Activated T-cell treated with anti-CD3 and anti-CD28 coated beads, Interleukin-2, amount 50 U/mL, for 1 hour (primary cell): ENCODE measurements around the gene TM9SF3.
"Not testable (repeated sequence)": the region's sequence is repeated elsewhere in the genome, so short reads cannot be mapped to it uniquely, and the experiment has no call there.

Source experiments
- DNase-seq: peaks from one replicate; pipeline ENCODE4 v3.0.0-alpha.2; 2020

TM9SF3 gene

DNA sequence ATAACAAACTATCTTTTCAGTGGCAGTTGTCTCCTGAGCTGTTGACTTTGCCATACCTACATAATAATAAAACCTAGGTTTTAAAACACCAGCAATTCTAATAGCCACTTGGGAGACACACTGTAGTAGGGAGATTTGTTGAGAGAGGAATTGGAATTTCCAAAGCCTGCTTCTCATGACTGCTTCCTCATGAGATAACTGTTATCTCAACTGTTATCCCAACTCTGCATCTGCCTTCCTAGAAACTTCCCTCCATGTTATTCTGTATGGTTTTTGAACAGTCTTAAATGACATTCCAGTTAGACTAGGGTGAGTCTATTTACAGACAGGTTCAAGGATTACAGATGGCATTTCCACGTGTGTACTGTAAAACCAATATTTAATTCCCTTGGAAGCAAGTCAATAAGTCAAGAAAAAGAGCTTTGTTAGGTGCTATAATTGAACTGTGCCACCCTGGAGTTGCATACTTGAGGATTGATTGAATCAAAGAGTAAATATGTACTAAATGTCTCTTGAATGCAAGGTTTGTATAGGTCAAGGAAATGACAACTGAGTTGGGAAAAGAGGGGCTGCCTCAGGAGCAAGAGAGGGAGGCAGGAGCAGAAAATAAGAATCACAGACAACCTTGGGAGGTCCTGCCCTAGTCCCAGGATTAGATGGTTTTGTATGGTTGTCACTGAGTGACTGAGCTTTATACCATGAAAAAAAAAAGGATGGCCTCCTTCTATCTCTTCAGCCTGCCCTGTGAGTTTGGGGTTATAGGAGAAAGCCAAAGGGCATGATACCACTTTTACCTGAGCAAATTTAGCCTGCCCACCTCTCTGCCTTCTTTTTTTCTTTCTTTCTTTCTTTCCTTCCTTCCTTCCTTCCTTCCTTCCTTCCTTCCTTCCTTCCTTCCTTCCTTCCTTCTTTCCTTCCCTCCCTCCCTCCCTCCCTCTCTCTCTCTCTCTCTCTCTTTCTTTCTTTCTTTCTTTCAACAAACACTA lies 9.9 kb upstream of the TM9SF3 start:
- DNase-seq = no peak

DNA sequence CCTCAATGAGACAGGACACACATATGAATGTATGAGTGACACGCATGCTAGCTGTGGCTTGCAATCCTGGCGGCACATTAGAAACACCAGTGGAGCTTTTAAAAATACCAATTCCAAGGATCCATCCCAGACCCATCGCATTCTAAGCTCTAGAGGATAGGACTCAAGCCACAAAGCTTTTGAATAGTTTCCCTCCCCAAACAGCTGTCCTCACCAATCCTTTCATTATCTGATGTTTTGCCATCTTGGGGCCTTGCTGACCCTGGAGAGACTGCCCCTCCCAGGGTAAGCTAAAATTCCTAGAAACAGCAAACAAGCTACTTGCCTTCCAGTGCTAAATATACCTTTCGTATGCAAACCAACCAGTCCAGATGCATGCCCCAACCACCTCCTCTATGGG lies 8.9 kb upstream of the TM9SF3 start:
- DNase-seq = no peak

DNA sequence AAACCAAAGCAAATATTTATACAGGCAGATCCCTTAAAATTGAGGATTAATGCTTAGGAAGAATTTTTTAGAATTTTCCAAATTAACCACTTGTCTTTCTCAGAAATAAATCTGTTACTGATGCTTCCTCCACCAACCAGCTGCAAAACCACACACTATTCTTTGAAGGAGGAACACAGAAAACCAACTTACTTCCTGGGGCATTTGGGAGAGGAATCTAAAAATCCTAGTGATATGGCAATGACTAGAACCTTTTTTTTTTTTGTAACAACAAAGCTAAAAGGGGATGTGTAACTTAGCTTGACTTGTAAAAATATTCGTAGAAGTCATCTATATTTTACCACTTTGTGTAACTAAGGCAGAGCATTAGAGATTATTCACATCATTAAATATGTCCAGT lies 5.1 kb upstream of the TM9SF3 start:
- no peak for DNase-seq

- DNase-seq = no peak
Measured at GRCh38 chr10:96588616-96589419, 2.0 kb upstream of the TM9SF3 start.

GRCh38 chr10:96588060-96588554 lies 1.3 kb upstream of the TM9SF3 start:
- DNase-seq = no peak

- no peak for DNase-seq
Measured at GRCh38 chr10:96587264-96588059, 650 bp upstream of the TM9SF3 start.

- no peak for DNase-seq
Measured at GRCh38 chr10:96585736-96586418, 935 bp downstream of the TM9SF3 start.

GRCh38 chr10:96584474-96584873 lies 2.3 kb downstream of the TM9SF3 start:
- no peak for DNase-seq

GRCh38 chr10:96584035-96584434 lies 2.8 kb downstream of the TM9SF3 start:
- no peak for DNase-seq

GRCh38 chr10:96579133-96579532 lies 7.7 kb downstream of the TM9SF3 start:
- no peak for DNase-seq

DNA sequence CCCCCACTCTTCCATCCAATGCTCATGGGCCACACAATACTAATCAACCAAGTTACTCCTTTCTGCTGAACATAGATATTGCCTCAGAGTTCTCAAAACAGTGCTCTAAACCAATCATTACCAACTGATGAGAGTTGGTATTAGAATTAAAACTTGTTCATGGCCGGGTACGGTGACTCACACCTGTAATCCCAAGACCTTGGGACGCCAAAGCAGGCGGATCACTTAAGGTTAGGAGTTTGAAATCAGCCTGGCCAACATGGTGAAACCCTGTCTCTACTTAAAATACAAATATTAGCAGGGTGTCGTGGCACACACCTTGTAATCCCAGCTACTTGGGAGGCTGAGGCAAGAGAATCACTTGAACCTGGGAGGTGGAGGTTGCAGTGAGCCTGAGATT lies 8.2 kb downstream of the TM9SF3 start:
- no peak for DNase-seq

DNA sequence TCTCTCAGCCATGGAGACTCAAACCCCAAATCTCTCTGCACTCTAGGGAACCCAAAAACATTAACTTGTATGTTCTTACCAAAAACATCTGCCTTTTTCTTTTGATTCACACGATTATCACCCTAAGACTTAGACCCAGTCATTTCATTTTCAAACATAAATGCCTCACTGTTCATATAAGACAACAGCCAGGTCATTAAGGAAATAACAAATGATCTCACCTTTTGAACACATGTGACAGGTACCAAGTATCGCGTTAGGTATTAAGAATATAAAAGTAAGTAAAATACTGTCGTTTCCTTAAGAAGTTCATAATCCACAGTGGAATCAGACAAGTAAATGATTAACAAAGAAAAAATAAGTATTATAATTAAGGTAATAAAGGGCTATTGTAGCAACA lies 8.8 kb downstream of the TM9SF3 start:
- no peak for DNase-seq

DNA sequence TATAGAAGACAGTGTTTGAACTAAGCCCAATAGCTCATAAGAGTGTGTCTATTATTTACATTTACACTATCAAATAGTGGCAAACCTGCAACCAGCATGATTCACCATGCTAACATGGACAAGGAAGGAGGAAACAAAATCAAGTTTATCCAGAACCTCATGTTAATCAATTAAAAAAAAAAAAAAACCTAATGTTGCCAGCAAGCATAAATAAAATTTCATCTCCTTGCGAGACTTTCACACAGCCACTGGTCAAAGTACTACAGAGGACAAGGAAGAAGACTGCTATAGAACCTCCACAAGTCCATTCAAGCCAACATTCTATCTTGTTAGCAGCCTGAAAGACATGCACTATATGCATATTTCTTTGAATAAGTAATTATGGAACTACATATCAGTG lies 9.7 kb downstream of the TM9SF3 start:
- DNase-seq = no peak

DNA sequence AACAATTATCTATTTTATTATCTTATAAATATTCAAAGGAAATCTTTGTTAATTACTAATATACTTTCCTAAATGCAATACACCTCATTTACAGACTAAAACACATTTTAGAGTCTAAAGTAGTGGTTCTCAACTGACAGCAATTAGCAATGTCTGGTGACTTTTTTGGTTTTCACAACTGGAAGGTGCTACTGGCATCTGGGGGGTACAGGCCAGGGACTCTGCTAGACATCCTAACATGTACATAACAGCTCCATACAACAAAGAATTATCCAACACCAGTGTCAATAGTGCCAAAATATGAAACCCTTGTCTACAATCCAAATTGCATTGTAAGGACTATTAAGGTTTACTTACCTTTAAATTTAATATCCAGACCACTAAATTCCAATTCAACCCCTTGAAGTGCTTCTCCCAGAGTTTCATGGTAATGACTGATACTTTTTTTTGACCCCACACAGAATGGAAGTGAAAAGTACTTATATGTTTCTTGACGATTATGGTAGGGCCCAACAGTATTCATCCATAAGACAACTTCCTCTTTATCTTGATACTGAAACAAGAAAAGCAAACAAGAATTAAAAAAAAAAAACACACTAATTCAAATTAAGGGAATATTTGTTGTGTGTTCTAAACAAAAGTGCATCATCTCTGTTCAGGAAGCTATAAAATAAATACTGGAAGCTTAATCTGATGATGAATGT lies 10.4 kb downstream of the TM9SF3 start:
- DNase-seq = no peak

DNA sequence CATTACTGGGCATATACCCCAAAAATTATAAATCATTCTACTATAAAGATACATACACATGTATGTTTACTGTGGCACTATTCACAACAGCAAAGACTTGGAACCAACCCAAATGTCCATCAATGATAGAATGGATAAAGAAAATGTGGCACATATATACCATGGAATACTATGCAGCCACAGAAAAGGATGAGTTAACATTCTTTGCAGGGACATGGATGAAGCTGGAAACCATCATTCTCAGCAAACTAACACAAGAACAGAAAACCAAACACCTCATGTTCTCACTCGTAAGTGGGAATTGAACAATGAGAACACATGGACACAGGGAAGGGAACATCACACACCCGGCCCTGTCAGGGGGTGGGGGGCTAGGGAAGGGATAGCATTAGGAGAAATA lies 12.2 kb downstream of the TM9SF3 start:
- not testable (repeated sequence) for DNase-seq

- no peak for DNase-seq
Measured at GRCh38 chr10:96573036-96573435, 13.8 kb downstream of the TM9SF3 start.

GRCh38 chr10:96570983-96571964 lies 15.5 kb downstream of the TM9SF3 start:
- DNase-seq = no peak

DNA sequence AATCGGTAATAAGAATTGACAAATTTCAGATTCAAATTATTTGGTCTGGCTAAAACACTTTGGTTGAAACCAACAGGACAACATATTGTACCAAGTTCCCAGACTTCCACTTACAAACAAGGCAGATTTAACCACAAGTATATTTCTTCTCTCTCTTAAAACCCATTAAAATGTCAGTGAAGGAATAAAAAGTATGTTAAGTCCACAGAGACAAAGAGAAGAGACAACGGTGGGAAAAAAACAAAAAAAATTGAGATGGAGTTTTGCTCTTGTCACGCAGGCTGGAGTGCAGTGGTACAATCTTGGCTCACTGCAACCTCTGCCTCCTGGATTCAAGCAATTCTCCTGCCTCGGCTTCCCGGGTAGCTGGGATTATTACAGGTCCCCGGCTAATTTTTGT lies 16.3 kb downstream of the TM9SF3 start:
- no peak for DNase-seq

DNA sequence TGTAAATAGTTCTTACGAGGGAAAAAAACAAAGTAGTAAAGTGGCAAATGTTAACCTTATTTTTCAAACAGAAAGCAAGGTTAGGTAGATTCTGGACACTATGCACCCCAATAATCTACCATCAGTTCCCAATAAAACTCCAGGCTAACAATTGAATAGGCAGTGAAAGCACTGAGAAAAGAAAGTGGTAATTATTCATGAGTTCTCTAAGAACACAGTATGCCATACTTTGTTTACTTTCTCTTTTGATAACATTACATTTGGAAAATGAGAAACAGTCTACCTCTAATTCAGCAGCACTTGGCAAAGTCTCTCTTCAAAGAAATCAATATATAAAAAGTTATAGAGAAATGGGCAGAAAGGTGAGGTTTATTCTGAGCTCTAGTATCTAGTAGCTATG lies 18.4 kb downstream of the TM9SF3 start:
- DNase-seq = no peak

- no peak for DNase-seq
Measured at GRCh38 chr10:96565774-96566173, 21.0 kb downstream of the TM9SF3 start.
